ENCODE results near the gene ARHGAP15. TPM values are rescaled to one million over a fixed set of nuclear protein-coding genes. Genes with fewer than 3 reads are reported as not detected.

Gene ARHGAP15
- total and polyA plus RNA-seq, 2 experiments from 2014 or later: not detected

DNA sequence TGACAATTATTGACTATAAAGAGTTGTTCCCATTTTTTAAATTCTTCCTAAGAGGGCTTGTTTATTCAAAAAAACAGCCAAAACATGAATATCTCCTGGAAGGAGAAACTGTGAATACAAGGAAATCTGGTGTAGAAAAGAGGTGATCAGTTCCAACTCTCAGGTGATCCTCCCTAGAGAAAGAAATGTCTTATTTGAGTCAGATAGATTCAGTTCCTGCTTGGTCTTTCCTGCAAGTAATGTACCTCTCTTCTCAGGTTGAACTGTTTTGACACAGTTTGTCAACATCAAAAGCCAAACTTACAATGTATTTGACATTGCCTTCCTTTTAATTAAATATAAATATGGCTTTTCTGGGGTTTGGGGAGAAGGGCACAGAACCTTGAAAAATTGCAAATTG lies 567.4 kb downstream of the ARHGAP15 start:
- Histone ChIP-seq H3K9me3 (ENCODE audit: low read depth) (no peaks in the 10 kb centered on the region), H3K4me1 (ENCODE audit: insufficient read depth) (no peaks in the 10 kb centered on the region), H3K27ac (no peak overlapping the region), H3K9me2 (ENCODE audit: insufficient read depth) (no peaks in the 10 kb centered on the region), H3K4me3 (no peak overlapping the region), H2AFZ (no peak overlapping the region), H3K27me3 (replicated peaks; ENCODE audit: insufficient read depth) (no peaks in the 10 kb centered on the region), H3K36me3 (ENCODE audit: low read depth) (no peaks in the 10 kb centered on the region), H3K9ac (no peak overlapping the region), H4K20me1 (ENCODE audit: insufficient read depth) (no peaks in the 10 kb centered on the region), H3K79me2 (ENCODE audit: insufficient read depth) (no peaks in the 10 kb centered on the region), H3F3A (ENCODE audit: insufficient read depth) (no peaks in the 10 kb centered on the region), H3K4me2 (ENCODE audit: unreplicated experiment) (no peak overlapping the region)
- no peak for TF ChIP-seq EZH2 (IDR thresholded peaks at IDR 0.05; ENCODE audit: insufficient read depth, poor library complexity, severe bottlenecking)
- TF ChIP-seq EZH2phosphoT487 (IDR thresholded peaks at IDR 0.05; ENCODE audit: insufficient read depth, low read depth): no peak
- in situ Hi-C loops (cut with MboI): no loop called here
- DNase-seq: no peak

DNA sequence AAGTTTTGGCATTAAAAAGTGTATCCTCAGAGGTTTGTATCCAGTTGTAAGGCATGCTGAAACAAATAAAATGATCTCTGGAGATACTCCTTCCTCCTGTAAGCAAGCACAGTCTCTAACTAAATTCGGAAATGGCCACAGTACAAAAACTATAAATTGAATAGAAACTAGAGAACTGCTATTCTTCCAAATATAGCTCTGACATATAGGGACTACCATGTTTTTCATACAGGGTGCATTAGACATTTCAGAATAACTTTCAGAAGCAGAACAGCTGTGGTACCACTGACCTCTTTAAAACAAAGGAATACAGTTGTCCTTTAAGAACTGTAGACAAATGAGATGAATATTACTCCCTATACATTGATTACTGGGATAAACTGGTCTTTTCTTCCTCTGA lies 568.5 kb downstream of the ARHGAP15 start:
- no peaks in the 10 kb centered on the region for H3K9me2 ChIP-seq (ENCODE audit: insufficient read depth)
- WGBS, 2 experiments (ENCODE audit: low coverage in 1 of 2, low lambda C conversion rate in 2 of 2, missing lambda C conversion rate in 2 of 2): 64 to 78% methylated on average over 1 of the region's 1 CpG
- no peak overlapping the region for H3K27ac ChIP-seq
- TF ChIP-seq EZH2phosphoT487 (IDR thresholded peaks at IDR 0.05; ENCODE audit: insufficient read depth, low read depth) (no peak), EZH2 (IDR thresholded peaks at IDR 0.05; ENCODE audit: insufficient read depth, poor library complexity, severe bottlenecking) (no peak)
- no peaks in the 10 kb centered on the region for H3K79me2 ChIP-seq (ENCODE audit: insufficient read depth)
- H3K9ac ChIP-seq: no peak overlapping the region
- DNase-seq: no peak
- H3K4me1 ChIP-seq (ENCODE audit: insufficient read depth): no peaks in the 10 kb centered on the region
- no peaks in the 10 kb centered on the region for H3K27me3 ChIP-seq (replicated peaks; ENCODE audit: insufficient read depth)
- no peaks in the 10 kb centered on the region for H4K20me1 ChIP-seq (ENCODE audit: insufficient read depth)
- no peak overlapping the region for H2AFZ ChIP-seq
- no peak overlapping the region for H3K4me2 ChIP-seq (ENCODE audit: unreplicated experiment)
- H3K9me3 ChIP-seq (ENCODE audit: low read depth): no peaks in the 10 kb centered on the region
- in situ Hi-C loops (cut with MboI): no loop called here
- H3K36me3 ChIP-seq (ENCODE audit: low read depth): no peaks in the 10 kb centered on the region
- no peak overlapping the region for H3K4me3 ChIP-seq
- no peaks in the 10 kb centered on the region for H3F3A ChIP-seq (ENCODE audit: insufficient read depth)

DNA sequence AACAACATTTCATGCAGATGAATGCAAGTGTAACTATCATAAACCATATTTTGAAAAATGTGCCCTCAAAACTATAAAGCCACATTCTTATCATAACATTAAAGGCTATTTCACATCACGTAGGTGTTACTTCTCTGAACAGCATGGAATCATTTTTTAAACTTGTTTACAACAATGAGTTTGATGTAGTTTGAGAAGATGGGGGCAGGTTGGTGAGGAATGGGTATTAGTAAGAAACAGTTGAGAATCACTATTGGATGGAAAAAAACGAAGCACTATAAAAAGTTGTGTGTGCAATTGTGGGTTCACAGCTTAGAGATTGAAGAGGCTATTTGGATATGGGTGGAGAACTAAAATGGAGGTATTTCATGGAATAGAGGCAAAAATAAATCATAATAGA lies 569.1 kb downstream of the ARHGAP15 start:
- Histone ChIP-seq H3K9ac (no peak overlapping the region), H3K79me2 (ENCODE audit: insufficient read depth) (no peaks in the 10 kb centered on the region), H3K27me3 (replicated peaks; ENCODE audit: insufficient read depth) (no peaks in the 10 kb centered on the region), H4K20me1 (ENCODE audit: insufficient read depth) (no peaks in the 10 kb centered on the region), H2AFZ (no peak overlapping the region), H3K4me3 (no peak overlapping the region), H3F3A (ENCODE audit: insufficient read depth) (no peaks in the 10 kb centered on the region), H3K27ac (no peak overlapping the region), H3K9me2 (ENCODE audit: insufficient read depth) (no peaks in the 10 kb centered on the region), H3K4me2 (ENCODE audit: unreplicated experiment) (no peak overlapping the region), H3K9me3 (ENCODE audit: low read depth) (no peaks in the 10 kb centered on the region), H3K4me1 (ENCODE audit: insufficient read depth) (no peaks in the 10 kb centered on the region), H3K36me3 (ENCODE audit: low read depth) (no peaks in the 10 kb centered on the region)
- WGBS, 2 experiments (ENCODE audit: low coverage in 1 of 2, low lambda C conversion rate in 2 of 2, missing lambda C conversion rate in 2 of 2): 69 to 72% methylated on average over 2 of the region's 2 CpGs
- no peak for DNase-seq
- in situ Hi-C loops (cut with MboI): no loop called here
- TF ChIP-seq EZH2 (IDR thresholded peaks at IDR 0.05; ENCODE audit: insufficient read depth, poor library complexity, severe bottlenecking) (no peak), EZH2phosphoT487 (IDR thresholded peaks at IDR 0.05; ENCODE audit: insufficient read depth, low read depth) (no peak)

DNA sequence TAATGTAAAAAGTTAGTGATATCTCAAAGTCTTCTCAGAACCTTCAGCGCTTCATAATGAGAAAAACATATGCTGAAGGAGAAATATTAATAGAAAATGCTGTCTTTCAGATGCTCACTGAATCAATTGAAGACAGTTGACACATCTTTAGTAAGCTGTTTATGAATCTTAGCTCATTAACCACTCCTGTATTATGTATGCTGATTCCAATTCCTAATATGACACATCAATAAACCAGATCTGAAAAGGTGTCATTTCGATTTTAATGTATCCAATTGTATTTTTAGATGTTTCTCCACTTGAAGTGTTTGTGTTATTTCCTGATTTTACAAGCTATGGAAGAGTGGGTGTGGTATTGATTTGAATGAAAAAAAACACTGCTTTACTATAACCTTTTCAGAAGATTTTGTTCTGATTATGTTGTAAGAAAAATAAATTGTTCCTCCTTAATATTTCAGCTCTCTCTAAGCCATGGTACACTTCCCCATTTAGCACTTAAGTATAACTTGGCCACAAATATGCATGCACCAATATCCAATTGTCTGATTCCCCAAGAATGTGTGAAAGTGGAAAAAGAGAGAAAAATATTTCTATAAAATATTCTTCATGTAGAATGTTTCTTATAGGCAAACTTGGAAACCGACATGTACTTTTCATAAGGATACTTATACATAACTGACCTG lies 569.8 kb downstream of the ARHGAP15 start:
- Histone ChIP-seq H3K9me3 (ENCODE audit: low read depth) (no peaks in the 10 kb centered on the region), H3K4me2 (ENCODE audit: unreplicated experiment) (no peak overlapping the region), H3K4me1 (ENCODE audit: insufficient read depth) (no peaks in the 10 kb centered on the region), H3K9ac (no peak overlapping the region), H3K36me3 (ENCODE audit: low read depth) (no peaks in the 10 kb centered on the region), H3K27me3 (replicated peaks; ENCODE audit: insufficient read depth) (no peaks in the 10 kb centered on the region), H3K79me2 (ENCODE audit: insufficient read depth) (no peaks in the 10 kb centered on the region), H2AFZ (no peak overlapping the region), H3K9me2 (ENCODE audit: insufficient read depth) (no peaks in the 10 kb centered on the region), H4K20me1 (ENCODE audit: insufficient read depth) (no peaks in the 10 kb centered on the region), H3F3A (ENCODE audit: insufficient read depth) (no peaks in the 10 kb centered on the region), H3K27ac (no peak overlapping the region), H3K4me3 (no peak overlapping the region)
- in situ Hi-C loops (cut with MboI): no loop called here
- TF ChIP-seq EZH2 (IDR thresholded peaks at IDR 0.05; ENCODE audit: insufficient read depth, poor library complexity, severe bottlenecking) (no peak), EZH2phosphoT487 (IDR thresholded peaks at IDR 0.05; ENCODE audit: insufficient read depth, low read depth) (no peak)
- no peak for DNase-seq
- 55 to 58% methylated on average over 3 of the region's 3 CpGs for WGBS, 2 experiments (ENCODE audit: low coverage in 1 of 2, low lambda C conversion rate in 2 of 2, missing lambda C conversion rate in 2 of 2)

DNA sequence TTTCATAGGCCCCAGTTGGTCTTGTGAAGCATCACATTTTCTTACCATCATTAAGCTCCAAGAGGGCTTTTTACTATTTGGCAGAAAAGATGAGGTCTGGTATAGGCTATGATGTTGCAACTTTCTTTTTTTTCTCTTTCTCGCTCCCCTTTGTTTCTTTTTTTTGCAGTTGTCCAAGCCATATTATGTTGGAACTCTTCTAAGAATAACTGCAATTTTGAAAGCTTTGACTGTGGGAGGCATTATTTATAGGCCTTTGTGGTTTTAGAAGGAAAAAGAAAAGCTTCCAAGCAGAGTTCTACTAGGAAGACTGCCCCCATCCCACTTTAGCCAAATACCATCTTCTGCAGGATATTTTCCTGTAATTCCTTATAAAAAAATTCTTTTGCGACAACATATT lies 571.6 kb downstream of the ARHGAP15 start:
- WGBS, 2 experiments (ENCODE audit: low coverage in 1 of 2, low lambda C conversion rate in 2 of 2, missing lambda C conversion rate in 2 of 2): 67 to 68% methylated on average over 2 of the region's 2 CpGs
- no peaks in the 10 kb centered on the region for H3K9me2 ChIP-seq (ENCODE audit: insufficient read depth)

More for the DNA sequence above, 571.6 kb downstream of the ARHGAP15 start:
- Histone ChIP-seq H3K4me2 (ENCODE audit: unreplicated experiment) (no peak overlapping the region), H4K20me1 (ENCODE audit: insufficient read depth) (no peaks in the 10 kb centered on the region), H3K9me3 (ENCODE audit: low read depth) (no peaks in the 10 kb centered on the region), H3K27me3 (replicated peaks; ENCODE audit: insufficient read depth) (no peaks in the 10 kb centered on the region), H3F3A (ENCODE audit: insufficient read depth) (no peaks in the 10 kb centered on the region), H3K27ac (no peak overlapping the region), H3K36me3 (ENCODE audit: low read depth) (no peaks in the 10 kb centered on the region), H3K79me2 (ENCODE audit: insufficient read depth) (no peaks in the 10 kb centered on the region), H3K4me1 (ENCODE audit: insufficient read depth) (no peaks in the 10 kb centered on the region), H2AFZ (no peak overlapping the region), H3K4me3 (no peak overlapping the region), H3K9ac (no peak overlapping the region)
- no peak for DNase-seq
- in situ Hi-C loops (cut with MboI): no loop called here
- TF ChIP-seq EZH2 (IDR thresholded peaks at IDR 0.05; ENCODE audit: insufficient read depth, poor library complexity, severe bottlenecking) (no peak), EZH2phosphoT487 (IDR thresholded peaks at IDR 0.05; ENCODE audit: insufficient read depth, low read depth) (no peak)
